HepG2 (cell line): ENCODE results near the gene KCNT1. TPM values are rescaled to one million over a fixed set of nuclear protein-coding genes. Genes with fewer than 3 reads are reported as not detected.

ENCODE experiments used
- ATAC-seq: fragments of 200-7000 bp; cut with Tn5 transposase; 3 replicates; pipeline ENCODE4 v1.9.1; 2020; ENCODE audit warnings: mild to moderate bottlenecking, moderate library complexity
- BruUV-seq: library from RNA; stranded (reverse); fragments of 400-500 nt; replicated peaks from 2 replicates; lab custom pipeline; 2021; lab: Mats Ljungman, UMichigan
- CTCF ChIA-PET: fragments of 300-600 bp; formaldehyde crosslinking; extraction: SDS; loops from one replicate; lab custom pipeline; 2021; ENCODE audit warnings: low total read pairs, inconsistent platforms, low intra/inter-chr PET ratio; lab: Yijun Ruan, JAX
- POLR2A ChIA-PET: fragments of 350-600 bp; sonication (Branson Sonifier 250); formaldehyde crosslinking; loops from one replicate; lab custom pipeline; 2020; ENCODE audit warnings: antibody characterized with exemption, inconsistent platforms; lab: Yijun Ruan, JAX
- DNase-seq: peaks from one replicate; pipeline ENCODE4 v3.0.0-alpha.2; 2015; ENCODE audit warnings: low spot score
- FAIRE-seq: peaks from 3 replicates; lab custom pipeline; 2011; peaks lifted over from hg19 to GRCh38; lab: Jason Lieb, UNC
- H2AFZ ChIP-seq: one replicate; pipeline ENCODE4 v1.6.1; 2011; ENCODE audit warnings: low read length, inconsistent platforms
- H3K27ac ChIP-seq: fragments of 300-600 bp; 3 replicates; pipeline ENCODE4 v1.8.0; 2011; ENCODE audit warnings: mixed run types, mild to moderate bottlenecking, mixed read lengths, low read length, inconsistent platforms; ENCODE audit not compliant: insufficient read depth; ENCODE audit errors: extremely low read length
- H3K27me3 ChIP-seq, 2 experiments: fragments of 200-600 bp in 1 of 2; 2 replicates in 1 of 2; 3 replicates in 1 of 2; pipeline versions ENCODE4 v1.6.0 to v1.8.0; 2011; ENCODE audit warnings: low read length in 2 of 2, mild to moderate bottlenecking in 2 of 2, moderate library complexity in 2 of 2, inconsistent platforms in 1 of 2; ENCODE audit not compliant: insufficient read depth in 2 of 2, control insufficient read depth in 1 of 2
- H3K36me3 ChIP-seq, 2 experiments: fragments of 200-600 bp in 1 of 2; replicated peaks in 1 of 2; 2 replicates in 1 of 2; 3 replicates in 1 of 2; pipeline versions ENCODE4 v1.5.1 to v1.8.0; 2011; ENCODE audit warnings: low read length in 2 of 2, inconsistent platforms in 1 of 2; ENCODE audit not compliant: insufficient read depth in 2 of 2, control insufficient read depth in 1 of 2
- H3K4me1 ChIP-seq: 2 replicates; pipeline ENCODE4 v1.5.1; 2012; ENCODE audit warnings: low read length, inconsistent platforms; ENCODE audit not compliant: insufficient read depth
- H3K4me2 ChIP-seq: 2 replicates; pipeline ENCODE4 v1.6.0; 2011; ENCODE audit warnings: low read depth, low read length, inconsistent platforms
- H3K4me3 ChIP-seq, 3 experiments: fragments of 200-600 bp in 1 of 3; sonication (generic), shearing (Covaris generic) in 1 of 3; replicated peaks in 1 of 3; 2 replicates each; pipeline ENCODE4 v1.5.1; 2011 to 2016; ENCODE audit warnings: low read length in 3 of 3, inconsistent platforms in 2 of 3, low read depth in 2 of 3, mild to moderate bottlenecking in 2 of 3, control low read depth in 1 of 3, mixed read lengths in 1 of 3; ENCODE audit not compliant: insufficient read depth in 1 of 3
- H3K79me2 ChIP-seq: one replicate; pipeline ENCODE4 v1.6.1; 2011; ENCODE audit warnings: low read length, inconsistent platforms; ENCODE audit not compliant: insufficient read depth
- H3K9ac ChIP-seq: 2 replicates; pipeline ENCODE4 v1.6.0; 2011; ENCODE audit warnings: mild to moderate bottlenecking, low read depth, low read length, inconsistent platforms; ENCODE audit not compliant: insufficient read depth
- H3K9me3 ChIP-seq: 2 replicates; pipeline ENCODE4 v1.5.1; 2012; ENCODE audit warnings: mild to moderate bottlenecking, low read length
- H4K20me1 ChIP-seq: 2 replicates; pipeline ENCODE4 v1.6.0; 2011; ENCODE audit warnings: inconsistent platforms, mild to moderate bottlenecking, low read length, moderate library complexity; ENCODE audit not compliant: insufficient read depth
- FOXK2 ChIP-seq: fragments of 450-650 bp; IDR thresholded peaks from 2 replicates; pipeline ENCODE4 v1.6.1; 2016
- NFYB ChIP-seq: sonication (generic); formaldehyde crosslinking; IDR thresholded peaks from 2 replicates; pipeline ENCODE4 v1.4.0; 2020; ENCODE audit warnings: missing genetic modification reagents
- SPEN ChIP-seq: sonication (generic); formaldehyde crosslinking; IDR thresholded peaks from 2 replicates; pipeline ENCODE4 v1.5.1; 2020; ENCODE audit warnings: low read depth, mild to moderate bottlenecking, missing genetic modification reagents
- WGBS: methylation state at CpG from one replicate; pipeline ENCODE4 v1.1.6; 2017; ENCODE audit warnings: low lambda C conversion rate; 5-methylcytosine and 5-hydroxymethylcytosine counted together
- in situ Hi-C: cut with HindIII; loops from 2 replicates; pipeline ENCODE4 v1.10.0; 2017; ENCODE audit warnings: low pct_unique_long_range_greater_than_20kb; ENCODE audit not compliant: extremely low pct_ligation_motif_present
- intact Hi-C: fragments of 100-400 bp; cut with micrococcal nuclease; formaldehyde crosslinking; loops from one replicate; pipeline ENCODE4 v1.10.0; 2022; ENCODE audit not compliant: unreplicated experiment
- polyA plus RNA-seq, 8 experiments: library from polyadenylated mRNA; depleted of rRNA in 3 of 8; stranded (reverse) in 7 of 8; unstranded in 1 of 8; fragments of >200 nt; fragmentation: Illumina TruSeq in 4 of 8; extraction: Trizol in 4 of 8; gene quantifications; 2 replicates each; pipeline versions ENCODE4 v1.2.1 to v1.2.3, GENCODE V29; 2011 to 2016; ENCODE audit warnings: low read depth in 4 of 8, missing spikeins in 1 of 8, mixed read lengths in 1 of 8; ENCODE audit not compliant: insufficient read depth in 1 of 8
- total RNA-seq, 5 experiments: library from RNA; depleted of rRNA; stranded (reverse); fragments of >200 nt; fragmentation: Illumina TruSeq; extraction: Trizol; gene quantifications; 2 replicates each; pipeline ENCODE4 v1.2.3, GENCODE V29; 2016; ENCODE audit warnings: low read depth in 1 of 5
- TF ChIP-seq, protein P1 (sequence below): sonication (generic); formaldehyde crosslinking; IDR thresholded peaks from 2 replicates; pipeline ENCODE4 v1.9.0; 2021; ENCODE audit warnings: missing genetic modification reagents, mild to moderate bottlenecking, borderline replicate concordance

The KCNT1 gene
- total and polyA plus RNA-seq, 2 of the 13 experiments (the other 11 are each of a cell fraction or from before 2014, with no cell fraction given) = not detected

DNA sequence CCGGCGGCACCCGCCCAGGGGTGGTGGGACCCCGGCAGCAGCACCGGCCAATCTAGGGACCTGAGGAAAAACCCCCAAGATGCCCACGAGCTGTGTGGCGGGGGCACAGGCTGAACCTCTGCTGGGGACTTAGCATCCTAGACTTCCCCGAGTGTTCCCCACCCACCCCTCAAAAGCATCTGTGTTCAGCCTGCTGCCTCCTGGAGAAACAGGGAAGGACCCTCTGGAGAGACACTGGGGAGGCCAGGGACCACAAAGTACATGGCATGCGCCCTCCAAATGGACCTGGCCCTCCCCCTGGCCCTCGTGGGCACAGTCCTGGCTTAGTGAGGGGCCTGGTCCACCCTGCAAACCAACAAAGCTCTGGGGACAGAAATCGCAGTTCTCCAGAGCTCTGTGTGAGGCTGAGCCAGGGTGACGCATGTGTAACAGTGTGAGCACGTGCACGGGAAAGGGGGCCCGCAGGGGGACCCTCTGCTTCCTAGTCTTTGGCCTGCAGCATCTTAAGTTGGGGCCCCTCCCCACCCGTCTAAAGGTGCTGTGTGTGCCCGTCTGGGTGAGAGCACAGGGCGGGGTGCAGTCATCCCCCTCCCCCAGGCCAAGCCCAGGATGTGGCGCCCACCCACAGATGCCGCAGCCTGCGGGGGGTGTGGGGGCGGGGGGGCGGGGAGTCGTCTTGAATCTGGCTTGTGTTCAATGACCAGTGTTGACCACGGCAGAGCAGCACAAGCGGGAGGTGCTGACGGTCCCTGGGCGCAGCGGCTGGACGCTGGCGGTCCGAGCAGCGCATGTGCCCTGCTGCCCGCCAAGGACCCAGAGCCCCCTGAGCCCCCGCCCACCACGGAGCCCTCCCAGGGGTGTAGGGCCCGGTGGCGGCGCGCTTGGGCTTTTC, 672 bp upstream of the KCNT1 start:
- ChIA-PET POLR2A (no interaction called here), CTCF (no interaction called here)
- FAIRE-seq = no peak
- 0 out of 2 replicates have a peak, but pooled peaks cover 4% of the 10 kb centered on the region for H4K20me1 ChIP-seq
- TF ChIP-seq, protein P1, sequence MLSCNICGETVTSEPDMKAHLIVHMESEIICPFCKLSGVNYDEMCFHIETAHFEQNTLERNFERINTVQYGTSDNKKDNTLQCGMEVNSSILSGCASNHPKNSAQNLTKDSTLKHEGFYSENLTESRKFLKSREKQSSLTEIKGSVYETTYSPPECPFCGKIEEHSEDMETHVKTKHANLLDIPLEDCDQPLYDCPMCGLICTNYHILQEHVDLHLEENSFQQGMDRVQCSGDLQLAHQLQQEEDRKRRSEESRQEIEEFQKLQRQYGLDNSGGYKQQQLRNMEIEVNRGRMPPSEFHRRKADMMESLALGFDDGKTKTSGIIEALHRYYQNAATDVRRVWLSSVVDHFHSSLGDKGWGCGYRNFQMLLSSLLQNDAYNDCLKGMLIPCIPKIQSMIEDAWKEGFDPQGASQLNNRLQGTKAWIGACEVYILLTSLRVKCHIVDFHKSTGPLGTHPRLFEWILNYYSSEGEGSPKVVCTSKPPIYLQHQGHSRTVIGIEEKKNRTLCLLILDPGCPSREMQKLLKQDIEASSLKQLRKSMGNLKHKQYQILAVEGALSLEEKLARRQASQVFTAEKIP = no peak
- WGBS = 0% methylated on average over 2 of the region's 40 CpGs
- H3K36me3 ChIP-seq = no peaks in the 10 kb centered on the region
- no peak overlapping the region for H2AFZ ChIP-seq
- no peak overlapping the region for H3K9ac ChIP-seq
- H3K4me1 ChIP-seq = no peaks in the 10 kb centered on the region
- no peak for ATAC-seq
- H3K4me3 ChIP-seq = no peak overlapping the region
- H3K79me2 ChIP-seq = no peaks in the 10 kb centered on the region
- H3K4me2 ChIP-seq = no peak overlapping the region
- no peak overlapping the region for H3K27ac ChIP-seq
- in situ Hi-C loops (no loop called here), intact Hi-C loops (no loop called here)
- no peaks in the 10 kb centered on the region for H3K9me3 ChIP-seq
- BruUV-seq = no TSS peak
- H3K27me3 ChIP-seq = peaks cover 17 to 76% of the 10 kb centered on the region in 2 experiments; a peak in 4 of 5 replicates
- DNase-seq = no peak

DNA sequence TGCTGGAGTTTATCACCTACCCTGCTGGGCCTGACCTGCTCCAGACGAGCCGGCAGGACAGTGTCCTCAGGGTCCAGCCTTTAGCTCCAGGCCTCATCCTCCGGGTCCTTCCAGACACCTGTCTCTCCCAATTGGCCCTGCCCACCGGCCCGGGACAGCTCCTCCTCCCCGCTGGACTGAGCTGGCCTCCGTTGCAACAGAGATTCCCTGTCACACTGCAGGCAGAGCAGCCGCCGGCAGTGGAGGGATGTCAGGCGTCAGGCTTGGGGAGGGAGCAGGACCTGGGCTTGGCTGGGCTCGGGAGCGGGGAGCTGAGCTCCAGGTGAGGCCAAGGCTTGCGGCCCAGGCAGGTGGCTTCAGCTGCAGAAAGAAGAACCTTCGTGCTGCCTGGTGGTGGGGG, 1.7 kb downstream of the KCNT1 start:
- Histone ChIP-seq H3K4me1 (no peaks in the 10 kb centered on the region), H3K9me3 (no peaks in the 10 kb centered on the region), H3K4me3 (no peak overlapping the region), H2AFZ (no peak overlapping the region), H4K20me1 (0 out of 2 replicates have a peak, but pooled peaks cover 4% of the 10 kb centered on the region), H3K27me3 (peaks cover 7 to 72% of the 10 kb centered on the region in 2 experiments; a peak in 4 of 5 replicates), H3K79me2 (no peaks in the 10 kb centered on the region), H3K4me2 (no peak overlapping the region), H3K27ac (no peak overlapping the region), H3K9ac (no peak overlapping the region), H3K36me3 (no peaks in the 10 kb centered on the region)
- 0% methylated on average over 3 of the region's 14 CpGs for WGBS
- no TSS peak for BruUV-seq
- POLR2A ChIA-PET = no interaction called here
- FAIRE-seq (no peak), DNase-seq (no peak), ATAC-seq (no peak)
- CTCF ChIA-PET = no interaction called here
- TF ChIP-seq SPEN (CRISPR knock-in tag) = no peak
- no peak for TF ChIP-seq NFYB
- TF ChIP-seq FOXK2 = no peak
- intact Hi-C loops (no loop called here), in situ Hi-C loops (no loop called here)
